GM23338 (cell line): Measurements from ENCODE around the gene PDGFRB.

Experiments used
- CREB1 ChIP-seq: fragments of 250-450 bp; sonication (Bioruptor Pico); IDR thresholded peaks from 2 replicates; pipeline ENCODE4 v1.5.0; 2020; ENCODE audit warnings: low read depth, mild to moderate bottlenecking, moderate library complexity
- EZH2 ChIP-seq: fragments of 200-600 bp; sonication (generic); IDR thresholded peaks from one replicate; pipeline ENCODE4 v1.8.0; 2017; ENCODE audit warnings: antibody characterized with exemption, mild to moderate bottlenecking, low read depth; ENCODE audit not compliant: unreplicated experiment
- POLR2AphosphoS5 ChIP-seq: IDR thresholded peaks from 2 replicates; pipeline ENCODE4 v1.6.1; 2016; ENCODE audit warnings: antibody characterized with exemption, low read depth
- STAT1 ChIP-seq: IDR thresholded peaks from one replicate; pipeline ENCODE4 v1.6.1; 2016; ENCODE audit warnings: antibody characterized with exemption; ENCODE audit not compliant: unreplicated experiment
- ZNF114 ChIP-seq: fragments of 250-450 bp; sonication (Bioruptor Pico); IDR thresholded peaks from 2 replicates; pipeline ENCODE4 v1.5.0; 2020; ENCODE audit warnings: mild to moderate bottlenecking, moderate library complexity
- TF ChIP-seq, protein P1 (sequence below), 2 experiments: fragments of 200-600 bp in 1 of 2; sonication (generic) in 1 of 2; conservative IDR thresholded peaks; 2 replicates each; pipeline versions ENCODE4 v1.5.1 to v1.6.1; 2016 to 2017; ENCODE audit warnings: antibody characterized with exemption in 2 of 2, low read depth in 2 of 2, mild to moderate bottlenecking in 2 of 2, moderate library complexity in 1 of 2
- TF ChIP-seq, protein P2 (sequence below): IDR thresholded peaks from 2 replicates; pipeline ENCODE4 v1.6.1; 2016; ENCODE audit warnings: antibody characterized with exemption

DNA sequence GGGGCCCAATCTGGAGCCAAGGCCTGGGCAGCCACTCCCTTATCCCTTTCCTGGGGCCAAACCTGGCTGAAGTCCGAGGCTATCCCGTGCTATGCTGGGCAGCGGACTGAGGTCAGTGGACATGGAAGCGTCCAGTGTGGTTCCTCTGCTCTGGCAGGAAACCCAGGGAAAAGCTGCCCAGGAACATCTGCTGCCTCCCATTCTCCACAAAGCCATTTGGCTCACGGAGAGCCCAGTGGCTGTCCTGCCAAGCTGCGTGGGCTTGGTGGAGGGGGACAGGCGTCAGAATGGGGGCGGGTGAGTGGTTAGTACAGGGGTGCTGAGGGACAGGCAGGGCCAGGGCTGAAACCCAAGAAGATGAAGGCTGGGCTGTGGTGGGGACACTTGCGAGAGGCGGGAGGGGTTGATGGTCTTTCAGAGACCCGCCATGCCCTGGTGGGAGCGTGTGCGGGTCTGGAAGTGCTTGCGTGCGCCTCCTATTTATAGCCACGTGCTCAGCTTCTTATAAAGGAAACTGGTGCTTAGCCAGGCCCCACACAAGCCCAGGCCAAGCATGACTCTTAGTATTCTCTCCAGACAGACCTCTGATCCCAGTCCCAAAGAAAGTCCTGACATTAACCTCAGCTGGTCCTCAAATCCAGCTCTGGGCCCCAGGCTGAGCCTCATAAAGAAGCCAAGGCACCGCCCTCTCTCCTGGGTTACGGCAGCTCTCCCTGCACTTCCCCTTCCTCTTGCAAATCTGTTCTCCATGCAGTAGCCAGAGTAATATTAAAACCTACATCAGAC is 24.8 kb upstream of the PDGFRB start:
- TF ChIP-seq POLR2AphosphoS5: no peak
- TF ChIP-seq EZH2: no peak
- TF ChIP-seq, protein P1, sequence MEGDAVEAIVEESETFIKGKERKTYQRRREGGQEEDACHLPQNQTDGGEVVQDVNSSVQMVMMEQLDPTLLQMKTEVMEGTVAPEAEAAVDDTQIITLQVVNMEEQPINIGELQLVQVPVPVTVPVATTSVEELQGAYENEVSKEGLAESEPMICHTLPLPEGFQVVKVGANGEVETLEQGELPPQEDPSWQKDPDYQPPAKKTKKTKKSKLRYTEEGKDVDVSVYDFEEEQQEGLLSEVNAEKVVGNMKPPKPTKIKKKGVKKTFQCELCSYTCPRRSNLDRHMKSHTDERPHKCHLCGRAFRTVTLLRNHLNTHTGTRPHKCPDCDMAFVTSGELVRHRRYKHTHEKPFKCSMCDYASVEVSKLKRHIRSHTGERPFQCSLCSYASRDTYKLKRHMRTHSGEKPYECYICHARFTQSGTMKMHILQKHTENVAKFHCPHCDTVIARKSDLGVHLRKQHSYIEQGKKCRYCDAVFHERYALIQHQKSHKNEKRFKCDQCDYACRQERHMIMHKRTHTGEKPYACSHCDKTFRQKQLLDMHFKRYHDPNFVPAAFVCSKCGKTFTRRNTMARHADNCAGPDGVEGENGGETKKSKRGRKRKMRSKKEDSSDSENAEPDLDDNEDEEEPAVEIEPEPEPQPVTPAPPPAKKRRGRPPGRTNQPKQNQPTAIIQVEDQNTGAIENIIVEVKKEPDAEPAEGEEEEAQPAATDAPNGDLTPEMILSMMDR (conservative IDR thresholded peaks at IDR 0.05; ENCODE audit: low read depth in 2 of 2): no peak
- TF ChIP-seq, protein P2, sequence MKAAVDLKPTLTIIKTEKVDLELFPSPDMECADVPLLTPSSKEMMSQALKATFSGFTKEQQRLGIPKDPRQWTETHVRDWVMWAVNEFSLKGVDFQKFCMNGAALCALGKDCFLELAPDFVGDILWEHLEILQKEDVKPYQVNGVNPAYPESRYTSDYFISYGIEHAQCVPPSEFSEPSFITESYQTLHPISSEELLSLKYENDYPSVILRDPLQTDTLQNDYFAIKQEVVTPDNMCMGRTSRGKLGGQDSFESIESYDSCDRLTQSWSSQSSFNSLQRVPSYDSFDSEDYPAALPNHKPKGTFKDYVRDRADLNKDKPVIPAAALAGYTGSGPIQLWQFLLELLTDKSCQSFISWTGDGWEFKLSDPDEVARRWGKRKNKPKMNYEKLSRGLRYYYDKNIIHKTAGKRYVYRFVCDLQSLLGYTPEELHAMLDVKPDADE: no peak
- TF ChIP-seq CREB1 (CRISPR knock-in tag): no peak
- TF ChIP-seq STAT1: no peak
- no peak for TF ChIP-seq ZNF114 (CRISPR knock-in tag)
